Upper lobe of right lung (tissue), 1 donor: ENCODE data around the gene NISCH. TPM values are rescaled to one million over a fixed set of nuclear protein-coding genes. Genes with fewer than 3 reads are reported as not detected.

Experiments used
- ATAC-seq: fragments of 200-7000 bp; cut with Tn5 transposase; one replicate; pipeline ENCODE4 v1.9.1; 2020; ENCODE audit warnings: mild to moderate bottlenecking, moderate library complexity
- DNase-seq: peaks from one replicate; pipeline ENCODE4 v3.0.0-alpha.2; 2020
- H3K27ac ChIP-seq: fragments of 200-600 bp; one replicate; pipeline ENCODE4 v1.8.0; 2022
- H3K27me3 ChIP-seq: fragments of 200-600 bp; one replicate; pipeline ENCODE4 v1.8.0; 2022; ENCODE audit warnings: mild to moderate bottlenecking
- H3K36me3 ChIP-seq: fragments of 200-600 bp; one replicate; pipeline ENCODE4 v1.8.0; 2022
- H3K4me1 ChIP-seq: fragments of 200-600 bp; one replicate; pipeline ENCODE4 v1.8.0; 2022
- H3K4me3 ChIP-seq: fragments of 200-600 bp; one replicate; pipeline ENCODE4 v1.8.0; 2022; ENCODE audit warnings: mild to moderate bottlenecking
- H3K9me3 ChIP-seq: fragments of 200-600 bp; one replicate; pipeline ENCODE4 v1.8.0; 2022
- intact Hi-C: fragments of 100-400 bp; cut with DNase I; formaldehyde crosslinking; loops from one replicate; pipeline ENCODE4 v1.11.0; 2022
- total RNA-seq: library from RNA; stranded (reverse); fragmentation: NEBNext Ultra II Directional; extraction: Animal tissue kit (Norgen Biotek cat#: 25700); gene quantifications from one replicate; pipeline ENCODE4 v1.2.1, GENCODE V29; 2021
- TF ChIP-seq, protein P1 (sequence below): fragments of 200-600 bp; IDR thresholded peaks from one replicate; pipeline ENCODE4 v1.8.0; 2022; ENCODE audit warnings: antibody characterized with exemption
- donor health status: DM: no; HTN: yes; CAD: no; lungs with severe emphysema.

NISCH gene
- total RNA-seq, 1 donor from 2014 or later, result 94.6 TPM

DNA sequence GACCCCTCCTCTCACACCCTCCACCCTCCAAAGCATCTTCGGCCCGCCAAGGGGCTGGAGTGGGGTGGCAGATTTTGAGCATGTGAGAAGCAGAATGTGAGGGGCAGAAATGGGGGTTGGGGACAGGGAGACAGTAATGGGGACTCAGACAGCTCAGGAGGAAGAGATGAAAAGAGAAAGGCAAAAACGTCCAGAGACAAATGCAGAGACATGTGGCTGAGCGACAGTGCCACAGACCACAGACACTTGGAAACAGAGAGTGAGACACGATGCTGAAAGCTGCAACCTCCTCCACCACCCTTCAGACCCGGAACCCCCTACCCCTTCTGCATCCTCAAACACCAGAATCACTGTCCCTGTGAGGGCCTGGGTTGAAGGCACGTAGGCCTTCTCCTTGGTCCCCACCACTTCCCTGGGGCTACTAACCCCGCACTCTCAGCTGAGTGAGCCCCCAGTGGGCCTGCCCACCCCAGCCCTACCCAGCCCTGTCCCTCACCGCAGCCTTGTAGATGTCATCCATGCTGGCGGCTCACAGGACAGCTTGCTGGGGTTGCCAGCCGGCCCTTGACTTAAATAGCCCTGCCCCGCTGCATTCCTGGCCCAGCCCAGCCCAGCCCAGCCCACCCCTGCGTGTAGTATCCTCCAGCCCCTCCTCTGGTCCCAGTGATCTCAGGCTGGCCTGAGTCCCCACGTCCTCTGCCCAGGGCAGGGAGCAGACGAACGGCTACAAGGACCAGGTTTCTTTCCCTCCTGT is 1.7 kb upstream of the NISCH start, which contains the start of gene TNNC1:
Gene TNNC1, minus strand, starts transcription at position 546 of the 754 bp plus-strand sequence. Its CDS starts 26 bp downstream, at position 520.
- no peaks in the 10 kb centered on the region for H3K27me3 ChIP-seq
- TF ChIP-seq, protein P1, sequence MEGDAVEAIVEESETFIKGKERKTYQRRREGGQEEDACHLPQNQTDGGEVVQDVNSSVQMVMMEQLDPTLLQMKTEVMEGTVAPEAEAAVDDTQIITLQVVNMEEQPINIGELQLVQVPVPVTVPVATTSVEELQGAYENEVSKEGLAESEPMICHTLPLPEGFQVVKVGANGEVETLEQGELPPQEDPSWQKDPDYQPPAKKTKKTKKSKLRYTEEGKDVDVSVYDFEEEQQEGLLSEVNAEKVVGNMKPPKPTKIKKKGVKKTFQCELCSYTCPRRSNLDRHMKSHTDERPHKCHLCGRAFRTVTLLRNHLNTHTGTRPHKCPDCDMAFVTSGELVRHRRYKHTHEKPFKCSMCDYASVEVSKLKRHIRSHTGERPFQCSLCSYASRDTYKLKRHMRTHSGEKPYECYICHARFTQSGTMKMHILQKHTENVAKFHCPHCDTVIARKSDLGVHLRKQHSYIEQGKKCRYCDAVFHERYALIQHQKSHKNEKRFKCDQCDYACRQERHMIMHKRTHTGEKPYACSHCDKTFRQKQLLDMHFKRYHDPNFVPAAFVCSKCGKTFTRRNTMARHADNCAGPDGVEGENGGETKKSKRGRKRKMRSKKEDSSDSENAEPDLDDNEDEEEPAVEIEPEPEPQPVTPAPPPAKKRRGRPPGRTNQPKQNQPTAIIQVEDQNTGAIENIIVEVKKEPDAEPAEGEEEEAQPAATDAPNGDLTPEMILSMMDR, result no peak
- H3K27ac ChIP-seq, result peak within 1 kb of the TSS; percentile 95
- no peaks in the 10 kb centered on the region for H3K9me3 ChIP-seq
- ATAC-seq, result peak; percentile 54
- H3K36me3 ChIP-seq, result peaks cover 12% of the 10 kb centered on the region
- intact Hi-C loops, result no loop called here
- H3K4me3 ChIP-seq, result peak within 1 kb of the TSS; percentile 74
- peak; percentile 81 for DNase-seq
- peaks cover 24% of the 10 kb centered on the region for H3K4me1 ChIP-seq

DNA sequence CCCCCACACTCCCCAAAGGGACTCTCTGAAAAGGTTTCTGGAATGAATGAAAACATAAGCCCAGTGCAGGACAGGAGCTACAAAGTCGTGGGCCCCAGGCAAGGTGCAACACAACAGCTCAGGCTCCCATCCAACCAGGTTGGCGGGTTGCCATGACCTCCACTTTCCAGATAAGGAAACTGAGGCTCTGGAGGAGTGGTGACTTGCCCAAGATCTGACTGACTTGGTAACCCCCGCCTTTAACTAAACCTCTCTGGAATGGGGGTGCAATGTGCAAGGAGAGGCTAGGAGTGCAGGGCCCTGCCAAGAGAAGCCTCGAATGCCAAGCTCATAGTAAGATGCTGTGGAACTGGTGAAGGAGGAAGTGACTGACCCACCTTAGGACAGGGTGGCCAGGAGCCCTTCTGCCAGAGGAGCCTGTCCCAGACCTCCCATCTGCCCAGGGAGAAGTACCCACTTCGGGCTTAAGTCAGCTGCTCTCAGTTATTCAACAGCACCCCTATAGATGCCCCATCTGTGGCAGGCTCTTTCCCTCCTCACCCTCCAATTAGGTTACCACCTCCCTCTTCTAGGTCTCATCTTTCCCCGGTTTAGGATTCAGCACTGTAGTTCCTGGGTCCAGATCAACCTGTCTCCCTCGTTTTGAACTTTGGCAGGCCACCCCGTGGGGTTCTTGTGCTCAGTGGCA is 1.0 kb upstream of the NISCH start:
- peak; percentile 64 for DNase-seq
- TF ChIP-seq, protein P1, result no peak
- H3K27ac ChIP-seq, result peak overlapping the region; percentile 95
- intact Hi-C loops, result no loop called here
- no peaks in the 10 kb centered on the region for H3K9me3 ChIP-seq
- H3K4me3 ChIP-seq, result peak overlapping the region; percentile 74
- ATAC-seq, result no peak
- H3K4me1 ChIP-seq, result peaks cover 24% of the 10 kb centered on the region
- no peaks in the 10 kb centered on the region for H3K27me3 ChIP-seq
- H3K36me3 ChIP-seq, result peaks cover 19% of the 10 kb centered on the region

DNA sequence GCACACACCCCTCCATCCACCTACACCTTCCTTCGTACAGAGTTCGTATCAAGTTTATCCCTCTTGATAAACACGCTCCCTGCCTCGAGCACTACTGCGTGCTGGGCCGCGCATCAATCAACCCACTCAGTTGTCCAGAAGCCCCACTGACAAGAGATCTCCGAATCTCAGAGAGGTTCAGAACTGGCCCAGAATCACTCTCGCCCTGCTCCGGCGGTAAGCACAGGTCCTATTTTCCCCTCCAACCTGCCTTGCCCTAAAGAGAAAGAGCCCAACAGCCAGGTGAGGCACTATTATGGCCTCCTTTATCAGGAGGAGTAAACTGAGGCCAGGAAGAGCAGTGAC is 494 bp upstream of the NISCH start:
- Histone ChIP-seq H3K9me3 (no peaks in the 10 kb centered on the region), H3K4me3 (peak overlapping the region; percentile 74), H3K36me3 (peaks cover 21% of the 10 kb centered on the region), H3K27ac (peak overlapping the region; percentile 95), H3K4me1 (peaks cover 24% of the 10 kb centered on the region), H3K27me3 (no peaks in the 10 kb centered on the region)
- ATAC-seq, result no peak
- intact Hi-C loops, result no loop called here
- TF ChIP-seq, protein P1, result no peak
- DNase-seq, result no peak

DNA sequence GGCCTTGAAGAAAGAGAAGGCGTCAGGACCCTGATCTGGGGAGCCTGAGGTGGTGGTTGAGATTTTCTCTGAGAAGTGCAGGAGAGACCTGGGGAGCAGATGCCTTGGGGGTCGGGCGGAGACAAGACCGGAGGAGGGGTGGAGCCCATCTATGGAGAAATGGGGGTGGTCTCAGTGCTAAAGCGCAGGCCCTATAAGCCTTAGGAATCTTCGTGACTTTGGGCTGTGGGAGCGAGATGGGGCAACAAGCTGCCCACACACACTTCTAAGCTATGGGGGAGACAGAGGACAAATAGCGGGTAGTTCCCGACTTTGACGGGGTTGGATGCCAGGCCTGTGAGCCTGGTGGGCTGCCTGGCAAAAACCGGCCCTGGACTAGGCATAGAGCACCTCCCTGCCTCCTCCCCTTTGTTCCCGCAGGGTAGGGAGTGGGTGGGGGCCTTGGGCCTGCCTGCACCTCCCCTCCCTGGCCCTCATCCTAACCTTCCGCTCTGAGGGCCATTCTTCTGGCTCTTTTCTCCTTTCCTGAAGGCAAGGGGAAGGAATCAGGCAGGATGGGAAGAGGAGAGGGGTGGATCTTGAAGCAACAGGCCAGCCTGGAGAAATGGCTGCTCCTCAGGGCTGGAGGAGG is 880 bp downstream of the NISCH start:
- Histone ChIP-seq H3K27me3 (no peaks in the 10 kb centered on the region), H3K4me3 (peak overlapping the region; percentile 74), H3K27ac (peak overlapping the region; percentile 95), H3K9me3 (no peaks in the 10 kb centered on the region), H3K36me3 (peaks cover 34% of the 10 kb centered on the region), H3K4me1 (peaks cover 24% of the 10 kb centered on the region)
- TF ChIP-seq, protein P1, result no peak
- peak; percentile 42 for ATAC-seq
- peak; percentile 66 for DNase-seq
- intact Hi-C loops, result no loop called here

DNA sequence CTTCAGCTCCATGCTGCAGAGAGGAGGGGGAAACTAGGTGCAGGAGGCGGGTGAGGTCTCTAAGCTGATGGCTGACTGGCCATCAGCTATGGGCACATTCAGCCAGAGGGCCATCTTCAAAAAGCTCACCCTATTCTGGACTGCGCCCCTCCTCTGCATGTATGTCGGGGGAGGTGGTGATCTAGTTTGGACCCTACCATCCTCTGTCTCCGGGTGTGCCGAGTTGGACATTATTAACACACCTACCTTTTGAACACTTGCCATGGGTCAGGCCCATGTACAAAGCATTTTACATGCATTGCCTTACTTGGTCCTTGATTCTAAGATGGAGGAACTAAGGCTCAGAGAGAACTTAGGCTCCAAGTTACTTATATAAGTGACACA is 1.4 kb downstream of the NISCH start:
- TF ChIP-seq, protein P1, result no peak
- ATAC-seq, result no peak
- Histone ChIP-seq H3K4me3 (peak overlapping the region; percentile 74), H3K27ac (peak overlapping the region; percentile 95), H3K4me1 (peaks cover 24% of the 10 kb centered on the region), H3K27me3 (no peaks in the 10 kb centered on the region), H3K9me3 (no peaks in the 10 kb centered on the region), H3K36me3 (peaks cover 35% of the 10 kb centered on the region)
- no peak for DNase-seq
- intact Hi-C loops, result no loop called here
